NT2/D1 (cell line): ENCODE results near the gene SKP1.

Experiments used
- DNase-seq: peaks from one replicate; pipeline ENCODE4 v3.0.0-alpha.2; 2011; ENCODE audit warnings: low read depth, low spot score
- H3K27me3 ChIP-seq: 2 replicates; pipeline ENCODE4 v1.6.0; 2011; ENCODE audit warnings: mild to moderate bottlenecking; ENCODE audit not compliant: insufficient read length, insufficient read depth
- H3K36me3 ChIP-seq: 2 replicates; pipeline ENCODE4 v1.6.1; 2011; ENCODE audit warnings: mild to moderate bottlenecking, low read length, mixed read lengths; ENCODE audit not compliant: insufficient read depth, insufficient read length
- H3K4me1 ChIP-seq: 2 replicates; pipeline ENCODE4 v1.5.1; 2011; ENCODE audit not compliant: insufficient read depth, insufficient read length
- H3K4me3 ChIP-seq: 2 replicates; pipeline ENCODE4 v1.5.1; 2011; ENCODE audit warnings: low read depth; ENCODE audit not compliant: insufficient read length
- H3K9ac ChIP-seq: 2 replicates; pipeline ENCODE4 v1.6.0; 2011; ENCODE audit warnings: low read depth; ENCODE audit not compliant: insufficient read length
- H3K9me3 ChIP-seq: 2 replicates; pipeline ENCODE4 v1.5.1; 2011; ENCODE audit warnings: mild to moderate bottlenecking, low read length; ENCODE audit not compliant: insufficient read depth
- SUZ12 ChIP-seq: IDR thresholded peaks from 2 replicates; pipeline ENCODE4 v1.6.1; 2011; ENCODE audit not compliant: insufficient read length, insufficient read depth; ENCODE audit errors: extremely low read depth
- YY1 ChIP-seq: IDR thresholded peaks from 2 replicates; pipeline ENCODE4 v1.6.1; 2011; ENCODE audit not compliant: insufficient read length, insufficient read depth
- ZNF274 ChIP-seq: IDR thresholded peaks from 2 replicates; pipeline ENCODE4 v1.6.1; 2011; ENCODE audit warnings: mild to moderate bottlenecking, low read depth, low read length

SKP1 gene

DNA sequence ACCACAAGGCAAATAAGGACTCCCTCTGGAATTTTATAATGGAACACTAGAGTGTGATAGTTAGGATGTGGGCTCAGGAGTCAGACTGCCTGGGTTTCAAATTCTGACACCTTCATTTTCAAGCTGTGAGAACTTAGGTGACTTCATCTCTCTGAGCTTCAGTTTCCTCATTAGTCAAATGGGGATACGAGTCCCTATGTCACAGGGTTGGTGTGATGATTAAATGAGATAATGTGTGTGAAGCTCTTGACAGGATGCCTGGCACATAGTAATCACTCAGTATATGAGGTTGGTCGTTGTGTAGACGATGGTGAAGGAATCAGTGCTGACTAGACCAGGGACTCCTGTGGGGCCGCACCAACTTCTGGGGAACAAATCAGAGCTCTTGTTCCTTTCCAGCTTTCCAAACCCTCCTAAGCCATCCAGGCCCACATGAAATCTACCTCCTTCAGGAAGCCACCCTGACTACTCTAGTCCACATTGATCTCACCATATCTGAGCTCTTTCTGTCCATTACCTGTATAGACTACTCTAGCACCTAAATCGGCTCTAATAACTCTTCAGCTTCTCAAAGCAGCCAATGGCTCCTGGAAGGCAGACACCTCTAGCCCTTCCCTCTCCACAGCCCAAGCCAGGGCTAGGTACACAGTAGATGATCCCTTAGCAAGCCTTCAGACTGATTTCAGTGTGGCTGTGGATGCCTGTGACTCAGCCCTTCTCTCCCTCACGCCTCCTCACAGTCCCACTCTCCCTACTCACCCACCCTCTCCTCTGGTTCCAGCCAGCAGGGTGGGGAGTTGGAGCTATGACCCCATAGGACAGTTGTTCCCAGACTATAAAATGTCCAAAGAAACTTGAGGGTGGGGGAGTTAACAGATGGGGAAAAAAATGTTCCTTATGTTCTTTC is 64.8 kb downstream of the SKP1 start:
- TF ChIP-seq ZNF274 (no peak), YY1 (no peak), SUZ12 (no peak)
- Histone ChIP-seq H3K4me3 (no peak overlapping the region), H3K36me3 (peaks cover 5% of the 10 kb centered on the region), H3K4me1 (peaks cover 6% of the 10 kb centered on the region), H3K27me3 (no peaks in the 10 kb centered on the region), H3K9me3 (no peaks in the 10 kb centered on the region), H3K9ac (no peak overlapping the region)
- no peak for DNase-seq

DNA sequence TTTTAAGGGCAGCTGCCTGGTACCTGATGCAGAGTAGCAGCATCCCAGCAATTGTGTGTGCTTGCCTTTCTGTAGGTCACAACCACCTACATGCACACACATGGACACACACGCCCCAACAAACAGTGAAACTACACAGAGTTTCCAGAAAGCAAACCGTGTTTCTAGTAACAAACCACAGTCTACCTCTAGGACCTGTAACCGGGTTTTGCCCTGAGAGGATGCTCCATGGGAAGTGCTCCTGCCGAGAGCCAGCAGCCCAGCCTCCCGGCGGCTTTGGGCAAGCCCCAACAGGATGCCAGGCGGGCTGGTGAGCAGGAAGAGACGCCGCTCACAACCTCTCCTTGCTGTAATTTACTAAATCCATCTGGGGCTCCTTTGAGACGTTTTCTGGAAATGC is 66.4 kb downstream of the SKP1 start:
- DNase-seq = no peak
- Histone ChIP-seq H3K36me3 (no peaks in the 10 kb centered on the region), H3K4me1 (peaks cover 10% of the 10 kb centered on the region), H3K9ac (no peak overlapping the region), H3K9me3 (no peaks in the 10 kb centered on the region), H3K27me3 (no peaks in the 10 kb centered on the region), H3K4me3 (no peak overlapping the region)
- no peak for TF ChIP-seq ZNF274
- no peak for TF ChIP-seq SUZ12
- TF ChIP-seq YY1 = no peak

DNA sequence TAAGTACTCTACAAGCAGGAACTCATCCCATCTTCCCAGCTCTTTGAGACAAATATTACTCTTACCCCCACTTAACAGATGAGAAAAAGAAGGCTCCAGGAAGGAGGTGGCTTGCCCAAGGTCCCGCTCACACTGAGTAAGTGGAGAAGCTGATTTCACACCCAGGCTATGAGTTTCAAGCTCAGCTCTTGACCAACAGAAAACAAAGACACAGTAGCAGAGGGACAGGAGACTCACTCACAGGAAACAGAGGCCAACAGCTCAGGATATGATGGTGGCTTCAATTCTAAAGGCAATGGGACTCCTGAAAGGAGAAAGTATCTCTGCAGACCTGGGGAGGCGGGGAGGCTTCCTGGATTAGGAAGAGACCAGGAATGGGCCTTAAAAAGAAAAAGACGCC is 69.0 kb downstream of the SKP1 start:
- H3K4me1 ChIP-seq = peaks cover 4% of the 10 kb centered on the region
- no peak for DNase-seq

DNA sequence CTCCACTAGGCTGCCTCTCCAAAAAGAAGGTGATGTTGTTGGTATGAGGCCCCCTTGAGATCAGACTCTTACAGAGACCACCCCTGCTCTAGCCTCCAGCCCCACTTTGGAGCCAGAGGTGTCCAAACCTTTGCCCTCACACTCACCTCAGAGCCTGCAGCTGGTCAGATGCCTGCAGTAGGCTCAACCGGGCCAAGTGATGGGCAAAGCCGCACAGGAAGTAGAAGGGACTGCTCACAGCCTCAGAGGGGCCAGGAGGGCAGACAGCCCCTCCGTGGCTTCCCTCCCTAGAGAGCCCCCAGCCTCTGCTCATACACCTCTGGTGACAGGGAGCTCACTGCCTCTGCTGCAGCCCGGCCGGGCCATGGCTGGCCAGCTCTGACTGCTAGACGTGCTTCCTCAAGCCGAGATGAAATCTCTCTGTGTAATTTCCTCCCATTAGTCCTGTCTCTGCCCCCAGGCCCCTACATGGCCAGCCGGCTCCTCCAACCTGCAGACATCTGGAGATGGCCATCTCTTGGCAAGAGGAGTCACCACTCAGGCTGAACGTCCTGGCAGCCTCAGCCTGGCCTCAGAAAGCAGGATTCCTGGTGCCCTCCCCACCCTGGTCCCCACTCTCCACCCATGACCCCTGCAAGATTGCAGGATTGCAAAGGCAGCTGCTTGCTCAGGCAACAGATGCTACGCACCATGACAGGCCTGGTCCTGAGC is 69.6 kb downstream of the SKP1 start:
- Histone ChIP-seq H3K27me3 (no peaks in the 10 kb centered on the region), H3K4me3 (no peak overlapping the region), H3K9me3 (no peaks in the 10 kb centered on the region), H3K36me3 (no peaks in the 10 kb centered on the region), H3K9ac (no peak overlapping the region), H3K4me1 (peaks cover 4% of the 10 kb centered on the region)
- TF ChIP-seq ZNF274 = no peak
- DNase-seq = no peak

More for the DNA sequence above, 69.0 kb downstream of the SKP1 start:
- TF ChIP-seq YY1 (no peak), ZNF274 (no peak), SUZ12 (no peak)
- Histone ChIP-seq H3K9ac (no peak overlapping the region), H3K9me3 (no peaks in the 10 kb centered on the region), H3K27me3 (no peaks in the 10 kb centered on the region), H3K4me3 (no peak overlapping the region), H3K36me3 (no peaks in the 10 kb centered on the region)

DNA sequence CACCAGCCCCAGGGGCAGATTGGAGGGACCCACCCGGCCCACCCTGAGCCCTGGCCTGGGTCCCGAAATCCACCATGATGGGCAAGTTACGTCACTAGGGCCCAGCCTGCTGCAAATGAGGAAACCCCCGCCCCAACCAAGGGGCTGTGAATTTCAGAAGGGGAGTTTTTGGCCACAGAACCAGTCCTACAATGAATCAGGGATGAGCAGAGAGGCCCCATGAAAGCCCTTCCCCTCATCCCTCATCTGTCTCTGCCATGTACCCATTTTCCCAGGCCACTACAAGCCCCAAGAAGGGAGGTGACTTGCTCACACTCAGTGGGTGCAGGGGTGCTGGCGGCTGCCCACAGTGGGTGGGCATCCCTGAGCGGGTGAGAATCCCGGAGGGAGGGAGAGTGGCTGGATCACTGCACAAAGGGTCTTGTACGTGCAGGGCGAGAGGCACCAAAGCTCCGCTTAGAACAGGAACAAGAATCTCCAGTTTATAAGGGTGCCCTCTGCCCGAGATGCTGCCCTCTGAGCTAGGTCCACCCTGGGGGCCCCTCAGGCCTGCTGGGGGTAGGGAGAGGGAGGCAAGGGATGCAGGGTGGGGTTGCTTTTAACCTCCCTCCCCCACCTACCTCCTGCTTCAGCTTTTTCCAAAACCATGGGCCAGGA is 72.6 kb downstream of the SKP1 start:
- no peak for TF ChIP-seq SUZ12
- no peak for TF ChIP-seq YY1
- TF ChIP-seq ZNF274 = no peak
- Histone ChIP-seq H3K4me3 (no peak overlapping the region), H3K27me3 (no peaks in the 10 kb centered on the region), H3K9me3 (no peaks in the 10 kb centered on the region), H3K4me1 (peaks cover 19% of the 10 kb centered on the region), H3K9ac (no peak overlapping the region), H3K36me3 (no peaks in the 10 kb centered on the region)
- DNase-seq = no peak

DNA sequence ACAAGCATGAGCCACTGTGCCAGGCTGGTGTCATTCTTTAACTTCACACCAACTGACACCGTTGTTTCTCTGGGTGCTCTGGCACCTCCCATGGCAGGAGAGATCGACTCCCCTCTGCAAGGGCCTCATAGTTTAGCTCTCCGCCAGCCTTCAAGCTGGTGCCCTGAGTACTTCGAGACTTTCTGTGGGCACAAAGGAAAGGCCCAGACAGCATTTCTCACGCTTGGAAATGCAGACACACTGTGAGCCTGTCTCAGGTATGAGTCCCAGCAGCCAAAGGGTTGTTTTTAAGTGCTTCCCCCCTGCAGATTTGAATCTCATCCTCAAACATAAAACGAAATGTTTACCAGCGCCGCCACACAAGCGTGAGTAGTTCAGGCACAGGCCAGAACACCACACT is 73.4 kb downstream of the SKP1 start:
- Histone ChIP-seq H3K36me3 (no peaks in the 10 kb centered on the region), H3K4me3 (no peak overlapping the region), H3K9ac (no peak overlapping the region), H3K27me3 (no peaks in the 10 kb centered on the region), H3K9me3 (no peaks in the 10 kb centered on the region), H3K4me1 (peaks cover 20% of the 10 kb centered on the region)
- no peak for TF ChIP-seq YY1
- no peak for TF ChIP-seq ZNF274
- no peak for TF ChIP-seq SUZ12
- no peak for DNase-seq
